Neutrophil (primary cell): ENCODE results near the gene TFR2.

Source experiments
- H3K27ac ChIP-seq: fragments of 200-600 bp; sonication (generic); 2 replicates; pipeline ENCODE4 v1.5.1; 2016; ENCODE audit warnings: mild to moderate bottlenecking, moderate library complexity
- H3K27me3 ChIP-seq: fragments of 200-600 bp; sonication (generic); 2 replicates; pipeline ENCODE4 v1.6.0; 2016; ENCODE audit warnings: mild to moderate bottlenecking
- H3K36me3 ChIP-seq: fragments of 200-600 bp; sonication (generic); 2 replicates; pipeline ENCODE4 v1.5.1; 2017
- H3K4me1 ChIP-seq, 2 experiments: fragments of 200-600 bp in 1 of 2; sonication (generic) in 1 of 2; 1 replicate in 1 of 2; 2 replicates in 1 of 2; pipeline versions ENCODE4 v1.5.1 to v1.6.1; 2013 to 2016; ENCODE audit warnings: low read depth in 1 of 2, low read length in 1 of 2, mild to moderate bottlenecking in 1 of 2, moderate library complexity in 1 of 2; ENCODE audit not compliant: control insufficient read depth in 1 of 2, insufficient read depth in 1 of 2
- H3K4me3 ChIP-seq, 2 experiments: fragments of 200-600 bp in 1 of 2; sonication (generic) in 1 of 2; 1 replicate in 1 of 2; 2 replicates in 1 of 2; pipeline ENCODE4 v1.5.1; 2013 to 2016; ENCODE audit warnings: low read depth in 1 of 2, low read length in 1 of 2, mild to moderate bottlenecking in 1 of 2, moderate library complexity in 1 of 2
- H3K9me3 ChIP-seq: fragments of 200-600 bp; sonication (generic); 2 replicates; pipeline ENCODE4 v1.5.1; 2016
- CTCF ChIP-seq: fragments of 200-600 bp; sonication (generic); IDR thresholded peaks from 2 replicates; pipeline ENCODE4 v1.5.1; 2016; ENCODE audit warnings: antibody characterized with exemption

TFR2 gene

GRCh38 chr7:100591596-100591995 lies 49.8 kb downstream of the TFR2 start:
- Histone ChIP-seq H3K4me3 (no peak overlapping the region), H3K4me1 (peaks cover 9 to 10% of the 10 kb centered on the region in 2 experiments), H3K27me3 (peaks cover 30% of the 10 kb centered on the region), H3K36me3 (no peaks in the 10 kb centered on the region), H3K9me3 (no peaks in the 10 kb centered on the region), H3K27ac (no peak overlapping the region)
- TF ChIP-seq CTCF = no peak

- no peak for TF ChIP-seq CTCF
- Histone ChIP-seq H3K27ac (no peak overlapping the region), H3K4me3 (no peak overlapping the region), H3K27me3 (peaks cover 30% of the 10 kb centered on the region), H3K4me1 (peaks cover 10 to 14% of the 10 kb centered on the region in 2 experiments), H3K9me3 (no peaks in the 10 kb centered on the region), H3K36me3 (no peaks in the 10 kb centered on the region)
Measured at GRCh38 chr7:100590077-100590737, 51.1 kb downstream of the TFR2 start.

DNA sequence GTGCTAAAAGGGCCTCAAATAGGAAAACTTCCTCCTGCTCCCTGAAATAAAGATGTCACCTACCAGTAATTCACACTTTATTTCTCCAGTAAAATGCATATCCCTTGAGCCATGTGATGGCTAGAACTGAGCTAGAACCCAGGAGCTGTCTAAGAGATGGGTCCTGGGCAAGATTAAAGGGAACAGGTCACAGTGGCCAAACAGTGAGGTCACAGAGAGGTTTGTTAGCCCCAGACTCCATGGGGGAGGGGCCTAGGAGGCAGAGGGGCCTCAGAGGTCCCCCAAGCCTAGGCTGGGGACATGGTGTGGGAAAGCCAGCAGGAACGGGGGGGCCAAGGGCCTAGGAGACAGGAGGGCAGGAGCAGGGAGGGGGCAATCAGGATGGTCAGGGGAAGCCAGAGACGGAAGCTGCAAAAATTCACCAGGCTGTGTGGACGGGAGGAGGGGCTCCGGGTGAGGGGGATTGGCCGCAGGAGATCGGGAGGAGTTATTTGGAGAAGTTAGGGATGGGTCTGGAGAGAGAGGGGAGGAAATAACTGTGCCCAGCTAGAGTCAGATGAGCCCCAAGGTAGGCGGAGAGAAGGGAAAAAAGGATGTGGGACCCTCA lies 51.9 kb downstream of the TFR2 start:
- Histone ChIP-seq H3K27me3 (peaks cover 30% of the 10 kb centered on the region), H3K27ac (no peak overlapping the region), H3K36me3 (no peaks in the 10 kb centered on the region), H3K4me3 (no peak overlapping the region), H3K4me1 (peaks cover 10 to 22% of the 10 kb centered on the region in 2 experiments), H3K9me3 (no peaks in the 10 kb centered on the region)
- TF ChIP-seq CTCF = no peak

DNA sequence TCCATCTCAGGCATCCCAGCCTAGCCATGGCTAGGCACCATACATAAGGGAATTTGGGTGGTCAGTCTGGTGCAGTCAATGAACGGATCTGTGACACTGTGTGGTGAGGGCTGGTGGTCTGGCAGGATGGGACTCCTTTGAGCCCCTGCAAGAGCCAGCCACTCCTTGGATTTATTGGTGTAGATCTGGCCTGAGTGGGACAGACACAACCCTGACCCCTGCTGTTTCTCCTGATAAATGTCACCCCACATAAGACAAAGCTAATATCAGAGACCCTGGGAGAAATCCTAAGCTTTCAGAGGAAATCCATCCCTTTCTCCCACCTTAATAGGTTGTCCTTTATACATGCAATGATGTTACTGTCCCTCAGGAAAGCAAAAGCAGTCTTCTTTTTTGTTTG lies 52.9 kb downstream of the TFR2 start:
- Histone ChIP-seq H3K27me3 (peaks cover 30% of the 10 kb centered on the region), H3K9me3 (no peaks in the 10 kb centered on the region), H3K36me3 (no peaks in the 10 kb centered on the region), H3K27ac (no peak overlapping the region), H3K4me3 (no peak overlapping the region), H3K4me1 (peaks cover 14 to 29% of the 10 kb centered on the region in 2 experiments)
- TF ChIP-seq CTCF = peak; percentile 28

DNA sequence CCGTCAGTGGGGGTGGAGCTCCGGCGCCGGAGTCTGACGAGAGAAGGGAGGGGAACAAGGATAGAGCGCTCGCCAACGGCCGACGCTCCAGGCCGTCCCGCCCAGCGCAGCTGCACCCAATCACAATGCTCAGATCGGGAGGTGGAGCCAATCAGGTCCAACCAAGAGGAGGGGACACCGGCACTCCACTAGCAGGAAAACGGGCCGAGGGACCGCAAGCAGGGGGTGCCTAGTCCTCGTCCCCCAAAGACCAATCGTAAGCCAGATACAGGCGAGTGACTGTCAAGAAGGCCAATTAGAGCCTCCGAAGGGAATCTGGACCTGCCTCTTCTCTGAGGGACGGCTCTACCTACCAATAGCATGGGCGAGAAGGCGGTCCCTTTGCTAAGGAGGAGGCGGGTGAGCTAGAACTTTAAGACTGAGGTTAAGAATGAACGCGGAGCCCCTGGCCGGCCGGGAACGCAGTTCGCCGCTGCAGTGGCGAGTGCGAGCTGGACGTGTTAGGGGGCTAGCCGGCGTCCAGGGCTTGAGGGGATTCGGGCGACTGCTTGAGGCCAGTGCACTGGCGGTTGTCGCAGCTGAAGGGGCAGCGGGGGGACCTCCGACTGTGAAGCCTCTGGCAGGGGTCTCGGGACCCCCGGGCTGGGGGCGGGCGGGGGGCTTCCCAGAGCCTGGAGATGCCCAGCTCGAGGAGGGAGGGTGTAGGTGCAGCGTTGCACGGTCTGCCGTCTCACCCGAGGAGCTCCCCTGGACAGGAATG lies 54.9 kb downstream of the TFR2 start, which contains the start of gene FBXO24:
Gene FBXO24 (plus strand): TSS at position 63 of the 760 bp plus-strand sequence. CDS start 298 bp downstream, at position 361.
- Histone ChIP-seq H3K36me3 (peaks cover 12% of the 10 kb centered on the region), H3K9me3 (no peaks in the 10 kb centered on the region), H3K4me1 (peaks cover 30 to 47% of the 10 kb centered on the region in 2 experiments), H3K27me3 (peaks cover 25% of the 10 kb centered on the region), H3K27ac (peak within 1 kb of the TSS; percentile 95), H3K4me3 (peak within 1 kb of the TSS; percentile 85 to 87)
- TF ChIP-seq CTCF = no peak
